Measurements from ENCODE around the gene SLC35F3.

DNA sequence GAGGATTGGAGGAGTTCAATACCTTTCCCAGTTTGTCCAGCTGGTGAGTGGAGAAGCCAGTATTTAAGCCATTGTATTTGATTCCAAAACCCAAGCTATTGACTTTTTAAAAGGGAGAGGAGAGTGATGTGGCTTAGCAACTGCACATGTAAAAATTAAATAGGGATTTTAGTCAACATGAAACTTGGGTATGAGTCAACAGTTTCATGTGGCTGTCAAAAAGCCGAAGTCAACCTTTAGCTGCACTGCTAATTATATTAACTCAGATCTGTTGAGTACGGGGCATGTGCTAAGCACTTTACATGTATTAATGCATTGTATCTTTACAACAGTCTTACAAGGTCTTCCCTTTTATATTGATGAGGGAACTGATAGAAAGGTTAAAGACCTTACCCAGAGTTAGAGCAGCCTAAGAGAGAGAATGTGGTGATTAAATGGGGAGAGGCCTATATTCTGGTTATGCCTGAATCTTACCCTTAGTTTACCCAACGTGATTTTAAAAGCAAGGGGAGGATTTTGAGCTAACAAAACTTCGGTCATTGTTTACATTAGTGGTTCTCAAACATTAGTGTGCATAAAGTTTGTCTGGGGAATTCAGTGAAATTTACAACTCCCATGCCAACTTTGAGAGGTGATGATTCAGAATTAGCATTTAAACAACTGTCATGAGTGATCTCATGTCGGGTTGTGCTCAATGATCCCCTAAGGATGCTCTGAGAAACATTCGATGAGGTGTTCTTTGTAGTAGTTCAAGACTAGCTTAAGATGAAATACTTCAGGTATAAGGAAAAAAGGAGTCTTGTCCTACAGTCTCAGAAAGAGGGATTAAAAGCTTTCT lies 6.9 kb upstream of the SLC35F3 start:
- TF ChIP-seq POLR2A (IDR thresholded peaks at IDR 0.05; ENCODE audit: low read depth, low read length) = no peak
- no peak for TF ChIP-seq TAF1 (IDR thresholded peaks at IDR 0.05; ENCODE audit: low read depth, low read length)
- TF ChIP-seq SPI1 (IDR thresholded peaks at IDR 0.05; ENCODE audit: low read depth, low read length) = no peak
- TF ChIP-seq POLR2AphosphoS5 (IDR thresholded peaks at IDR 0.05; ENCODE audit: low read depth, low read length) = no peak
- no peak for TF ChIP-seq POU2F2 (IDR thresholded peaks at IDR 0.05; ENCODE audit: low read depth, low read length)
- TF ChIP-seq PAX5 (IDR thresholded peaks at IDR 0.05; ENCODE audit: insufficient read depth, low read length, severe bottlenecking) = no peak

All from GM12891 (cell line).